ENCODE measurements around the gene RNPC3. TPM values are rescaled to one million over a fixed set of nuclear protein-coding genes. Genes with fewer than 3 reads are reported as not detected.

RNPC3 gene
- total and polyA plus RNA-seq, 2 of the 8 experiments (the other 6 are each of a cell fraction or from before 2014, with no cell fraction given) = 10.9 to 12.8 TPM

- Histone ChIP-seq H3K9me3 (ENCODE audit: insufficient read depth in 2 of 2, low read depth in 1 of 2, low read length in 1 of 2) (no peaks in the 10 kb centered on the region), H2BK20ac (ENCODE audit: low read length) (no peak overlapping the region), H3K79me2 (ENCODE audit: control insufficient read depth in 1 of 2, insufficient read depth in 2 of 2, low read length in 2 of 2) (no peaks in the 10 kb centered on the region), H3K56ac (replicated peaks; ENCODE audit: insufficient read length, low read depth, low read length) (no peak overlapping the region), H4K5ac (ENCODE audit: insufficient read length, low read depth, low read length) (no peak overlapping the region), H2AFZ (ENCODE audit: low read length) (no peak overlapping the region), H3K79me1 (ENCODE audit: low read depth, low read length) (no peaks in the 10 kb centered on the region), H3K23me2 (ENCODE audit: low read depth, low read length) (no peaks in the 10 kb centered on the region), H3K4me1 (replicated peaks in 1 of 4; ENCODE audit: control insufficient read depth in 3 of 4, insufficient read depth in 4 of 4, low read length in 3 of 4) (no peaks in the 10 kb centered on the region), H3K4me3 (ENCODE audit: extremely low read depth in 1 of 4, insufficient read depth in 2 of 4, low read depth in 3 of 4, low read length in 4 of 4) (no peak overlapping the region), H3K14ac (ENCODE audit: insufficient read length) (no peak overlapping the region), H2BK120ac (replicated peaks; ENCODE audit: low read depth, low read length) (no peak overlapping the region), H4K8ac (ENCODE audit: extremely low read depth, insufficient read depth, low read length) (no peak overlapping the region), H2BK15ac (ENCODE audit: low read length) (no peak overlapping the region), H4K20me1 (replicated peaks in 1 of 2; ENCODE audit: control insufficient read depth in 1 of 2, insufficient read depth in 2 of 2, low read length in 2 of 2) (no peaks in the 10 kb centered on the region), H3K36me3 (ENCODE audit: control insufficient read depth in 2 of 4, insufficient read depth in 4 of 4, low read length in 3 of 4) (no peaks in the 10 kb centered on the region), H3K18ac (ENCODE audit: extremely low read depth, low read length) (no peak overlapping the region), H3K23ac (ENCODE audit: insufficient read length) (no peak overlapping the region), H3K4me2 (ENCODE audit: insufficient read depth in 1 of 2, low read depth in 2 of 2, low read length in 2 of 2) (no peak overlapping the region), H3K27me3 (replicated peaks in 1 of 4; ENCODE audit: control insufficient read depth in 3 of 4, extremely low read depth in 1 of 4, insufficient read depth in 3 of 4, low read length in 3 of 4) (no peaks in the 10 kb centered on the region), H3K9ac (replicated peaks in 1 of 4; ENCODE audit: extremely low read depth in 1 of 4, low read depth in 3 of 4, low read length in 3 of 4) (no peak overlapping the region), H3K4ac (replicated peaks; ENCODE audit: insufficient read length, low read depth, low read length) (no peak overlapping the region), H2BK12ac (ENCODE audit: low read depth, low read length) (no peak overlapping the region), H2BK5ac (ENCODE audit: low read depth, low read length) (no peak overlapping the region), H4K91ac (replicated peaks; ENCODE audit: insufficient read length, low read length) (no peak overlapping the region), H3K27ac (ENCODE audit: low read depth, low read length) (no peak overlapping the region), H2AK5ac (ENCODE audit: low read depth, low read length) (no peak overlapping the region)
- FAIRE-seq (no peak), DNase-seq (ENCODE audit: low read depth in 1 of 2, low spot score in 2 of 2) (no peak)
- TF ChIP-seq BCL11A (IDR thresholded peaks at IDR 0.05; ENCODE audit: low read depth in 2 of 2, low read length in 2 of 2) = no peak
- no peak for TF ChIP-seq SUZ12 (IDR thresholded peaks at IDR 0.05; ENCODE audit: low read length)
- TF ChIP-seq ASH2L (IDR thresholded peaks at IDR 0.05; ENCODE audit: low read length) = no peak
- TF ChIP-seq FOSL1 (IDR thresholded peaks at IDR 0.05; ENCODE audit: insufficient read depth, low read depth, low read length) = no peak
- TF ChIP-seq, protein P1, sequence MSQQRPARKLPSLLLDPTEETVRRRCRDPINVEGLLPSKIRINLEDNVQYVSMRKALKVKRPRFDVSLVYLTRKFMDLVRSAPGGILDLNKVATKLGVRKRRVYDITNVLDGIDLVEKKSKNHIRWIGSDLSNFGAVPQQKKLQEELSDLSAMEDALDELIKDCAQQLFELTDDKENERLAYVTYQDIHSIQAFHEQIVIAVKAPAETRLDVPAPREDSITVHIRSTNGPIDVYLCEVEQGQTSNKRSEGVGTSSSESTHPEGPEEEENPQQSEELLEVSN (IDR thresholded peaks at IDR 0.05) = no peak
- no peak for TF ChIP-seq JUN (IDR thresholded peaks at IDR 0.05; ENCODE audit: low read depth, low read length)
- no peak for TF ChIP-seq RXRA (IDR thresholded peaks at IDR 0.05; ENCODE audit: insufficient read depth, low read depth, low read length)
- TF ChIP-seq RBBP5 (IDR thresholded peaks at IDR 0.05; ENCODE audit: borderline replicate concordance, low read depth, low read length) = no peak
- CTCF ChIA-PET (ENCODE audit: partially characterized antibody) = interaction anchor here (0.6 kb wide), 1 partner anchor 1274 kb away, joined by 4 read pairs; no protein-coding TSS in a partner anchor
- POLR2A ChIA-PET (ENCODE audit: partially characterized antibody) = interaction anchor here (1.2 kb wide), 1 partner anchor 9 kb away, joined by 3 read pairs; no protein-coding TSS in a partner anchor
These were observed 50.6 kb downstream of the RNPC3 start for GRCh38 chr1:103576065-103576464.

Data from H1 (cell line).